Measurements from ENCODE around the gene VIPR1. TPM values are rescaled to one million over a fixed set of nuclear protein-coding genes. Genes with fewer than 3 reads are reported as not detected.
A peak's percentile ranks its signal among the peaks of the same experiment; 100 is the strongest.

VIPR1 gene
- total RNA-seq, 1 experiment from 2014 or later, result 0.41 TPM

GRCh38 chr3:42557854-42558253 is 55.4 kb downstream of the VIPR1 start:
- ATAC-seq, result no peak
- Histone ChIP-seq H3K27ac (ENCODE audit: low read length) (no peak overlapping the region), H3K36me3 (ENCODE audit: control insufficient read depth, insufficient read depth, low read length) (peaks cover 13% of the 10 kb centered on the region), H3K27me3 (ENCODE audit: control insufficient read depth, insufficient read depth, low read length) (no peaks in the 10 kb centered on the region), H3K4me1 (ENCODE audit: control insufficient read depth, insufficient read depth, low read length) (no peaks in the 10 kb centered on the region), H3K9me3 (ENCODE audit: control insufficient read depth, insufficient read depth, low read depth, low read length) (no peaks in the 10 kb centered on the region), H3K4me3 (ENCODE audit: low read depth in 2 of 2, low read length in 2 of 2) (no peak overlapping the region)
- no TSS peak for BruUV-seq (replicated peaks)
- in situ Hi-C loops (cut with HindIII; ENCODE audit: low pct_unique_long_range_greater_than_20kb, low sequenced_read_pairs) (no loop called here), intact Hi-C loops (cut with micrococcal nuclease; ENCODE audit: unreplicated experiment) (no loop called here)
- POLR2A ChIA-PET, result no interaction called here
- CTCF ChIA-PET, result interaction anchor here (0.6 kb wide), 1 partner anchor 328 kb away, joined by 4 read pairs; no protein-coding TSS in a partner anchor
- DNase-seq (ENCODE audit: low read depth, low spot score), result no peak
- TF ChIP-seq CTCF (IDR thresholded peaks at IDR 0.05) (peak; percentile 24), REST (IDR thresholded peaks at IDR 0.05; ENCODE audit: insufficient read depth in 1 of 2, low read depth in 2 of 2, low read length in 1 of 2) (no peak), TCF7L2 (IDR thresholded peaks at IDR 0.05; ENCODE audit: low read depth, low read length) (no peak), POLR2AphosphoS5 (IDR thresholded peaks at IDR 0.05; ENCODE audit: low read depth, low read length) (no peak)

- H3K36me3 ChIP-seq (ENCODE audit: control insufficient read depth, insufficient read depth, low read length), result peaks cover 15% of the 10 kb centered on the region
- no TSS peak for BruUV-seq (replicated peaks)
- H3K27me3 ChIP-seq (ENCODE audit: control insufficient read depth, insufficient read depth, low read length), result no peaks in the 10 kb centered on the region
- in situ Hi-C loops (cut with HindIII; ENCODE audit: low pct_unique_long_range_greater_than_20kb, low sequenced_read_pairs), result no loop called here
- no peak overlapping the region for H3K4me3 ChIP-seq (ENCODE audit: low read depth in 2 of 2, low read length in 2 of 2)
- H3K9me3 ChIP-seq (ENCODE audit: control insufficient read depth, insufficient read depth, low read depth, low read length), result no peaks in the 10 kb centered on the region
- no peaks in the 10 kb centered on the region for H3K4me1 ChIP-seq (ENCODE audit: control insufficient read depth, insufficient read depth, low read length)
- DNase-seq (ENCODE audit: low read depth, low spot score), result no peak
- CTCF ChIA-PET, result no interaction called here
- ATAC-seq, result no peak
- POLR2A ChIA-PET, result no interaction called here
- intact Hi-C loops (cut with micrococcal nuclease; ENCODE audit: unreplicated experiment), result no loop called here
- no peak overlapping the region for H3K27ac ChIP-seq (ENCODE audit: low read length)
- TF ChIP-seq CTCF (IDR thresholded peaks at IDR 0.05) (no peak), TCF7L2 (IDR thresholded peaks at IDR 0.05; ENCODE audit: low read depth, low read length) (no peak), REST (IDR thresholded peaks at IDR 0.05; ENCODE audit: insufficient read depth in 1 of 2, low read depth in 2 of 2, low read length in 1 of 2) (no peak), POLR2AphosphoS5 (IDR thresholded peaks at IDR 0.05; ENCODE audit: low read depth, low read length) (no peak)
These were observed 59.8 kb downstream of the VIPR1 start for GRCh38 chr3:42562047-42562907.

Data from Panc1 (cell line).